Measurements from ENCODE around the gene SH2D3A. TPM values are rescaled to one million over a fixed set of nuclear protein-coding genes. Genes with fewer than 3 reads are reported as not detected.

Gene SH2D3A
- total RNA-seq, 2 donors from 2014 or later, result 34.2 to 44.3 TPM

- Histone ChIP-seq H3K9me3 (no peaks in the 10 kb centered on the region), H3K36me3 (no peaks in the 10 kb centered on the region), H3K27ac (no peak overlapping the region), H3K9ac (ENCODE audit: low read depth in 2 of 2, low read length in 2 of 2) (no peak overlapping the region), H3K27me3 (no peaks in the 10 kb centered on the region), H3K4me3 (no peak overlapping the region), H3K4me1 (no peaks in the 10 kb centered on the region)
- intact Hi-C loops (cut with DNase I), result no loop called here
- no peak for TF ChIP-seq CTCF (IDR thresholded peaks at IDR 0.05)
- DNase-seq, result no peak
These were observed 23.2 kb upstream of the SH2D3A start for GRCh38 chr19:6790194-6791128.

DNA sequence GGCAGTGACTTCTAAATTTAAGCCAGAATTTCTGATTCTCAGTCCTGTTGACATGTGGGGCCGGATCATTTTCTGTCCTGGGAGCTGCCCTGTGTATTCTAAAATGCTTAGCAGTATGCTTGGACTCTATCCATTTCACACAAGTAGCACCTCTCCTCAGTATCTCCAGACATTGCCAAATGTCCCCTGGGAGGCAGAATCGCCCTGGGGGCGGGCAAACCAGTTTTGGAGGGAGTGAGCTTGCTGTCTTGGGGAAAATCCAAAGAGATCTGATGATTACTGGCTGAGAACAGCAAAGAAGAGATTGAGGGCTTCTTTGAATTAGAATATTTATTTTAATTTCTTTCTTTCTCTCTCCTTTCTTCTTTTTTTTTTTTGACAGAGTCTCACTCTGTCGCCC lies 21.7 kb upstream of the SH2D3A start:
- intact Hi-C loops (cut with DNase I), result no loop called here
- Histone ChIP-seq H3K9me3 (no peaks in the 10 kb centered on the region), H3K27me3 (no peaks in the 10 kb centered on the region), H3K4me3 (no peak overlapping the region), H3K36me3 (no peaks in the 10 kb centered on the region), H3K9ac (ENCODE audit: low read depth in 2 of 2, low read length in 2 of 2) (no peak overlapping the region), H3K4me1 (no peaks in the 10 kb centered on the region), H3K27ac (no peak overlapping the region)
- no peak for DNase-seq
- TF ChIP-seq CTCF (IDR thresholded peaks at IDR 0.05), result no peak

- no peaks in the 10 kb centered on the region for H3K36me3 ChIP-seq
- no peak for DNase-seq
- H3K4me1 ChIP-seq, result no peaks in the 10 kb centered on the region
- no peak overlapping the region for H3K27ac ChIP-seq
- no peaks in the 10 kb centered on the region for H3K27me3 ChIP-seq
- no peak overlapping the region for H3K9ac ChIP-seq (ENCODE audit: low read depth in 2 of 2, low read length in 2 of 2)
- intact Hi-C loops (cut with DNase I), result no loop called here
- no peak for TF ChIP-seq CTCF (IDR thresholded peaks at IDR 0.05)
- H3K4me3 ChIP-seq, result no peak overlapping the region
- H3K9me3 ChIP-seq, result no peaks in the 10 kb centered on the region
These were observed 20.2 kb upstream of the SH2D3A start for GRCh38 chr19:6787393-6787792.

GRCh38 chr19:6779206-6779605 lies 12.0 kb upstream of the SH2D3A start:
- Histone ChIP-seq H3K4me3 (no peak overlapping the region), H3K4me1 (no peaks in the 10 kb centered on the region), H3K9me3 (no peaks in the 10 kb centered on the region), H3K27ac (no peak overlapping the region), H3K36me3 (no peaks in the 10 kb centered on the region), H3K27me3 (no peaks in the 10 kb centered on the region), H3K9ac (ENCODE audit: low read depth in 2 of 2, low read length in 2 of 2) (no peak overlapping the region)
- TF ChIP-seq CTCF (IDR thresholded peaks at IDR 0.05), result no peak
- DNase-seq, result no peak
- intact Hi-C loops (cut with DNase I), result loop anchor here (10.0 kb wide), 1 partner anchor 134 kb away; no protein-coding TSS in a partner anchor

GRCh38 chr19:6778386-6778785 lies 11.2 kb upstream of the SH2D3A start:
- intact Hi-C loops (cut with DNase I), result loop anchor here (10.0 kb wide), 1 partner anchor 134 kb away; no protein-coding TSS in a partner anchor
- TF ChIP-seq CTCF (IDR thresholded peaks at IDR 0.05), result no peak
- DNase-seq, result no peak
- Histone ChIP-seq H3K36me3 (no peaks in the 10 kb centered on the region), H3K27ac (no peak overlapping the region), H3K9ac (ENCODE audit: low read depth in 2 of 2, low read length in 2 of 2) (no peak overlapping the region), H3K4me1 (no peaks in the 10 kb centered on the region), H3K9me3 (no peaks in the 10 kb centered on the region), H3K27me3 (no peaks in the 10 kb centered on the region), H3K4me3 (no peak overlapping the region)
